Omental fat pad (tissue), 4 donors: ENCODE data around the gene SLC39A3. TPM values are rescaled to one million over a fixed set of nuclear protein-coding genes. Genes with fewer than 3 reads are reported as not detected.

ENCODE experiments used
- ATAC-seq: fragments of 150-250 bp; one replicate; pipeline ENCODE4 v1.9.1; 2016; ENCODE audit warnings: mild to moderate bottlenecking, moderate library complexity; ENCODE audit not compliant: low FRiP score
- DNase-seq: peaks from one replicate; pipeline ENCODE4 v3.0.0-alpha.2; 2019; ENCODE audit warnings: low spot score
- total RNA-seq, 4 donors: library from RNA; depleted of rRNA; stranded (reverse); fragments of >200 nt; gene quantifications; one replicate each; pipeline ENCODE4 v1.1.0, GENCODE V29; 2016
- TF ChIP-seq, protein P1 (sequence below), 3 donors: fragments of 450-650 bp; IDR thresholded peaks; one replicate each; pipeline ENCODE4 v1.5.1; 2016 to 2017; ENCODE audit warnings: antibody characterized with exemption in 3 of 3, mild to moderate bottlenecking in 3 of 3, moderate library complexity in 2 of 3

Gene SLC39A3
- total RNA-seq, 4 donors from 2014 or later = 26.0 to 38.0 (median 28.6) TPM

DNA sequence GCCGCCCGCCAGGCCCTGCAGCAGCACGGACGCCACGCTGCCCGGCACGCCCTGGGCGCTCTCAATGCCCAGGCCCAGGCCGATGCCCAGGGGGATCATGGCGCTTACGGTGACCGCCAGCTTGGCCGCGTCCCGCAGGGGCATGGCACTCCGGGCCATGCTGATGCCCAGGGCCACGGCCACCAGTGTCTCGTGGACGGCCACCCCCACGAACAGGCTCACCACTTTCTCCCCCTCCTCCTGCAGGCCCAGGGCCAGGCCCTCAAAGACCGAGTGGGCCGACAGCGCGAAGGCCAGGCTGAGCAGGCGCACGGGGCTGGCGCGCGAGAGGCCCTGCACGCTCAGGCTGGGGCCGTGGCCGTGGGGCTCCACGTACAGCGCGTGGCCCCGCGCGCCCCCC is 6.9 kb downstream of the SLC39A3 start:
- no peak for DNase-seq
- ATAC-seq = no peak
- TF ChIP-seq, protein P1, sequence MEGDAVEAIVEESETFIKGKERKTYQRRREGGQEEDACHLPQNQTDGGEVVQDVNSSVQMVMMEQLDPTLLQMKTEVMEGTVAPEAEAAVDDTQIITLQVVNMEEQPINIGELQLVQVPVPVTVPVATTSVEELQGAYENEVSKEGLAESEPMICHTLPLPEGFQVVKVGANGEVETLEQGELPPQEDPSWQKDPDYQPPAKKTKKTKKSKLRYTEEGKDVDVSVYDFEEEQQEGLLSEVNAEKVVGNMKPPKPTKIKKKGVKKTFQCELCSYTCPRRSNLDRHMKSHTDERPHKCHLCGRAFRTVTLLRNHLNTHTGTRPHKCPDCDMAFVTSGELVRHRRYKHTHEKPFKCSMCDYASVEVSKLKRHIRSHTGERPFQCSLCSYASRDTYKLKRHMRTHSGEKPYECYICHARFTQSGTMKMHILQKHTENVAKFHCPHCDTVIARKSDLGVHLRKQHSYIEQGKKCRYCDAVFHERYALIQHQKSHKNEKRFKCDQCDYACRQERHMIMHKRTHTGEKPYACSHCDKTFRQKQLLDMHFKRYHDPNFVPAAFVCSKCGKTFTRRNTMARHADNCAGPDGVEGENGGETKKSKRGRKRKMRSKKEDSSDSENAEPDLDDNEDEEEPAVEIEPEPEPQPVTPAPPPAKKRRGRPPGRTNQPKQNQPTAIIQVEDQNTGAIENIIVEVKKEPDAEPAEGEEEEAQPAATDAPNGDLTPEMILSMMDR (IDR thresholded peaks at IDR 0.05) = no peak

DNA sequence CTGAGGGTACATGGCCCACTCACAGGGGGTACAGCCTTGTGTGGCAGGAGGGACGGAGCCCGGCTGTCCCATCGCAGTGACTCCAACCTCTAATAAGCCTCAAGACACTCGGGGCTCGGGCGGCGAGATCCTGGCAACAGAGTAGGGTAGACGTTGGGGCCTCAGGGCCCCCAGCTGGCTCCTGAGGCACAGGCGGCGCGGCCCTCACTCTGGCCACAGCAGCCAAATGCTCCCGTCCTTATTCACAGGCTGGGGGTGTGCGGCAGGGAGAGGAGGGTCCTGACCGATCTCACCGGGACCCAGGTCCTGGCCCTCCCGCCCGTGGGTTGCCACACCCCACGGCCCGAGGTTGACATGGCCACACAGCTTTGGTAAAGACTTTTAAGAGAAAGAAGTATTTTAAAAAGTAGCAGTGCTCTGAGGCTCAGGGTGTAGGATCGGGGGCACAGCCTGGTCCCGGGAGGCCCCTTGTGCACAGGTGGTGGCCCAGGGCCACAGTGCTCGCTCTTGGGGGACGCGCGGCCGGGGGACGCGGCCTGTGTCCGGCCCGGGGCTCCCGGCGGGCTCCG is 7.6 kb downstream of the SLC39A3 start:
- TF ChIP-seq, protein P1 (IDR thresholded peaks at IDR 0.05) = no peak
- DNase-seq (no peak), ATAC-seq (no peak)

- DNase-seq (no peak), ATAC-seq (no peak)
- TF ChIP-seq, protein P1 (IDR thresholded peaks at IDR 0.05) = no peak
These were observed 8.4 kb downstream of the SLC39A3 start for GRCh38 chr19:2731181-2731995.

- TF ChIP-seq, protein P1 (IDR thresholded peaks at IDR 0.05) = no peak
- ATAC-seq (no peak), DNase-seq (no peak)
These were observed 9.6 kb downstream of the SLC39A3 start for GRCh38 chr19:2729943-2730818.

- TF ChIP-seq, protein P1 (IDR thresholded peaks at IDR 0.05) = no peak
- ATAC-seq (no peak), DNase-seq (no peak)
These were observed 10.9 kb downstream of the SLC39A3 start for GRCh38 chr19:2728783-2729387.

DNA sequence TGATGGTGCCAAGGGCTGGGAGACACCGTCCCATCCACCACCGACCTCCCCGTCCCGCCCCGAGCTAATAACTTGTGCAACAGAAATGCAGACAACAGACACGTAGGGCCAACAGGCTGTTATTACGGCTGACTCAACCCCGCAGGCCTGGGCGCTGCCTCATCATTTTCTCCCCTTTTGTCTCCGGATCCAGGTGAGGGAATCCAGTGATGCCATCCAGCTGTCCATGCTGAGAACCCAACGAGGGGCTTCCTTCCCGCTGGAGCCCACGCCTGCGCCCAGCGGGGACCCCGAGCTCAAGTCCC is 12.2 kb downstream of the SLC39A3 start:
- ATAC-seq = no peak
- TF ChIP-seq, protein P1 (IDR thresholded peaks at IDR 0.05) = no peak
- no peak for DNase-seq
